Neural progenitor cell (in vitro differentiated cells): ENCODE data around the gene MFAP4. TPM values are rescaled to one million over a fixed set of nuclear protein-coding genes. Genes with fewer than 3 reads are reported as not detected.

ENCODE experiments used
- DNase-seq: peaks from one replicate; pipeline ENCODE4 v3.0.0-alpha.2; 2016; ENCODE audit warnings: low spot score
- H2AFZ ChIP-seq: fragments of 200-600 bp; sonication (generic); replicated peaks from 2 replicates; pipeline ENCODE4 v1.6.1; 2016; ENCODE audit warnings: antibody characterized with exemption
- H3F3A ChIP-seq: fragments of 200-600 bp; sonication (generic); 2 replicates; pipeline ENCODE4 v1.6.1; 2016; ENCODE audit warnings: antibody characterized with exemption, low read depth
- H3K27ac ChIP-seq: fragments of 200-600 bp; sonication (generic); 2 replicates; pipeline ENCODE4 v1.5.1; 2016; ENCODE audit warnings: mild to moderate bottlenecking
- H3K27me3 ChIP-seq: fragments of 200-600 bp; sonication (generic); 2 replicates; pipeline ENCODE4 v1.6.1; 2016; ENCODE audit warnings: mild to moderate bottlenecking, moderate library complexity
- H3K36me3 ChIP-seq: fragments of 200-600 bp; sonication (generic); 2 replicates; pipeline ENCODE4 v1.5.1; 2016
- H3K4me1 ChIP-seq: fragments of 200-600 bp; sonication (generic); 2 replicates; pipeline ENCODE4 v1.6.1; 2016; ENCODE audit warnings: mixed run types
- H3K4me2 ChIP-seq: fragments of 200-600 bp; sonication (generic); 2 replicates; pipeline ENCODE4 v1.6.1; 2016
- H3K4me3 ChIP-seq: fragments of 200-600 bp; sonication (generic); 2 replicates; pipeline ENCODE4 v1.5.1; 2016
- H3K79me2 ChIP-seq: fragments of 200-600 bp; sonication (generic); 2 replicates; pipeline ENCODE4 v1.6.1; 2016; ENCODE audit warnings: low read depth
- H3K9ac ChIP-seq: fragments of 200-600 bp; sonication (generic); 2 replicates; pipeline ENCODE4 v1.6.1; 2016
- H3K9me3 ChIP-seq: fragments of 200-600 bp; sonication (generic); 2 replicates; pipeline ENCODE4 v1.5.1; 2016; ENCODE audit warnings: low read depth
- H4K20me1 ChIP-seq: fragments of 200-600 bp; sonication (generic); 2 replicates; pipeline ENCODE4 v1.6.1; 2016; ENCODE audit warnings: low read depth
- H3K27ac Mint-ChIP-seq: 3 replicates; pipeline ENCODE4 v1.8.0; 2021; ENCODE audit warnings: mixed read lengths
- H3K27me3 Mint-ChIP-seq: 2 replicates; pipeline ENCODE4 v1.8.0; 2022; ENCODE audit warnings: low read depth, mild to moderate bottlenecking, inconsistent platforms, moderate library complexity, mixed read lengths; ENCODE audit not compliant: insufficient read depth
- H3K36me3 Mint-ChIP-seq: 3 replicates; pipeline ENCODE4 v1.8.0; 2021; ENCODE audit warnings: mixed read lengths
- H3K4me1 Mint-ChIP-seq: 3 replicates; pipeline ENCODE4 v1.8.0; 2021; ENCODE audit warnings: mixed read lengths
- H3K4me3 Mint-ChIP-seq: 3 replicates; pipeline ENCODE4 v1.8.0; 2021; ENCODE audit warnings: mild to moderate bottlenecking, moderate library complexity, mixed read lengths
- H3K9me3 Mint-ChIP-seq: 3 replicates; pipeline ENCODE4 v1.8.0; 2020; ENCODE audit warnings: mixed read lengths
- CTCF ChIP-seq: fragments of 200-600 bp; sonication (generic); IDR thresholded peaks from 2 replicates; pipeline ENCODE4 v1.5.1; 2017; ENCODE audit warnings: antibody characterized with exemption, mild to moderate bottlenecking
- EZH2 ChIP-seq: fragments of 200-600 bp; sonication (generic); IDR thresholded peaks from 2 replicates; pipeline ENCODE4 v1.6.1; 2017; ENCODE audit warnings: antibody characterized with exemption, mild to moderate bottlenecking, moderate library complexity
- EZH2phosphoT487 ChIP-seq: fragments of 200-600 bp; sonication (generic); IDR thresholded peaks from 2 replicates; pipeline ENCODE4 v1.6.1; 2017; ENCODE audit warnings: antibody characterized with exemption
- total RNA-seq: library from RNA; depleted of rRNA; stranded (reverse); fragments of >200 nt; gene quantifications from 2 replicates; pipeline ENCODE4 v1.2.3, GENCODE V29; 2015; ENCODE audit warnings: low replicate concordance

MFAP4 gene
- total RNA-seq, 1 donor from 2014 or later: not detected

- H3K27ac ChIP-seq: no peak overlapping the region
- H4K20me1 ChIP-seq: no peaks in the 10 kb centered on the region
- no peaks in the 10 kb centered on the region for H3K27me3 ChIP-seq
- no peaks in the 10 kb centered on the region for H3K9me3 ChIP-seq
- no peak overlapping the region for H3K9ac ChIP-seq
- DNase-seq: no peak
- H3F3A ChIP-seq: no peaks in the 10 kb centered on the region
- no peak overlapping the region for H3K27ac Mint-ChIP-seq
- peaks cover 4% of the 10 kb centered on the region for H3K4me1 ChIP-seq
- no peak for TF ChIP-seq CTCF
- H3K36me3 ChIP-seq: no peaks in the 10 kb centered on the region
- H3K79me2 ChIP-seq: no peaks in the 10 kb centered on the region
- peaks cover 6% of the 10 kb centered on the region for H3K27me3 Mint-ChIP-seq
- no peaks in the 10 kb centered on the region for H3K36me3 Mint-ChIP-seq
- H3K4me1 Mint-ChIP-seq: peaks cover 3% of the 10 kb centered on the region
- H3K4me2 ChIP-seq: no peak overlapping the region
- no peak overlapping the region for H3K4me3 ChIP-seq
- H2AFZ ChIP-seq: no peak overlapping the region
- H3K9me3 Mint-ChIP-seq: no peaks in the 10 kb centered on the region
- no peak overlapping the region for H3K4me3 Mint-ChIP-seq
Measured at GRCh38 chr17:19369107-19369778, 17.7 kb downstream of the MFAP4 start.

- TF ChIP-seq EZH2phosphoT487: no peak
- Histone ChIP-seq H3K4me2 (no peak overlapping the region), H3K4me1 (peaks cover 4% of the 10 kb centered on the region), H3K9me3 (no peaks in the 10 kb centered on the region), H3K27ac (no peak overlapping the region), H3F3A (no peaks in the 10 kb centered on the region), H3K9ac (no peak overlapping the region), H3K36me3 (no peaks in the 10 kb centered on the region), H4K20me1 (no peaks in the 10 kb centered on the region), H3K27me3 (no peaks in the 10 kb centered on the region), H2AFZ (no peak overlapping the region), H3K4me3 (no peak overlapping the region), H3K79me2 (no peaks in the 10 kb centered on the region)
- Mint-ChIP-seq H3K27me3 (peaks cover 8% of the 10 kb centered on the region), H3K9me3 (no peaks in the 10 kb centered on the region), H3K4me3 (no peak overlapping the region), H3K36me3 (no peaks in the 10 kb centered on the region), H3K27ac (no peak overlapping the region), H3K4me1 (peaks cover 7% of the 10 kb centered on the region)
- no peak for DNase-seq
Measured at GRCh38 chr17:19368229-19368628, 18.8 kb downstream of the MFAP4 start.

GRCh38 chr17:19366637-19366972, 20.4 kb downstream of the MFAP4 start:
- H2AFZ ChIP-seq: no peak overlapping the region
- H3K36me3 ChIP-seq: no peaks in the 10 kb centered on the region
- no peaks in the 10 kb centered on the region for H3K79me2 ChIP-seq
- no peak for DNase-seq
- no peak overlapping the region for H3K4me3 ChIP-seq
- Mint-ChIP-seq H3K9me3 (no peaks in the 10 kb centered on the region), H3K36me3 (no peaks in the 10 kb centered on the region), H3K27ac (no peak overlapping the region), H3K4me1 (peaks cover 12% of the 10 kb centered on the region), H3K4me3 (no peak overlapping the region), H3K27me3 (peaks cover 9% of the 10 kb centered on the region)
- no peaks in the 10 kb centered on the region for H3K4me1 ChIP-seq
- H4K20me1 ChIP-seq: no peaks in the 10 kb centered on the region
- no peaks in the 10 kb centered on the region for H3F3A ChIP-seq
- H3K27me3 ChIP-seq: no peaks in the 10 kb centered on the region
- TF ChIP-seq EZH2 (no peak), EZH2phosphoT487 (no peak), CTCF (no peak)
- no peak overlapping the region for H3K9ac ChIP-seq
- no peaks in the 10 kb centered on the region for H3K9me3 ChIP-seq
- H3K4me2 ChIP-seq: no peak overlapping the region
- H3K27ac ChIP-seq: no peak overlapping the region

GRCh38 chr17:19365833-19366636, 21.0 kb downstream of the MFAP4 start:
- H3K9ac ChIP-seq: no peak overlapping the region
- no peaks in the 10 kb centered on the region for H3K27me3 ChIP-seq
- Mint-ChIP-seq H3K27me3 (peaks cover 6% of the 10 kb centered on the region), H3K36me3 (no peaks in the 10 kb centered on the region), H3K4me1 (peaks cover 15% of the 10 kb centered on the region), H3K27ac (no peak overlapping the region), H3K4me3 (no peak overlapping the region), H3K9me3 (no peaks in the 10 kb centered on the region)
- H3K4me3 ChIP-seq: no peak overlapping the region
- no peaks in the 10 kb centered on the region for H3K79me2 ChIP-seq
- no peaks in the 10 kb centered on the region for H3K36me3 ChIP-seq
- H2AFZ ChIP-seq: no peak overlapping the region
- DNase-seq: no peak
- no peaks in the 10 kb centered on the region for H4K20me1 ChIP-seq
- H3K4me1 ChIP-seq: no peaks in the 10 kb centered on the region
- H3K27ac ChIP-seq: no peak overlapping the region
- H3F3A ChIP-seq: no peaks in the 10 kb centered on the region
- no peak for TF ChIP-seq CTCF
- no peak for TF ChIP-seq EZH2phosphoT487
- TF ChIP-seq EZH2: no peak
- no peaks in the 10 kb centered on the region for H3K9me3 ChIP-seq
- H3K4me2 ChIP-seq: no peak overlapping the region
